Stimulated activated CD8-positive, alpha-beta memory T cell treated with anti-CD3 and anti-CD28 coated beads, Interleukin-2, amount 100 ng/mL, for 48 hours (primary cell): ENCODE measurements around the gene FBXW11.
A peak's percentile ranks its signal among the peaks of the same experiment; 100 is the strongest.

Source experiments
- DNase-seq, 2 donors: peaks; one replicate each; pipeline ENCODE4 v3.0.0-alpha.2; 2020; ENCODE audit warnings: low read depth in 2 of 2

FBXW11 gene

DNA sequence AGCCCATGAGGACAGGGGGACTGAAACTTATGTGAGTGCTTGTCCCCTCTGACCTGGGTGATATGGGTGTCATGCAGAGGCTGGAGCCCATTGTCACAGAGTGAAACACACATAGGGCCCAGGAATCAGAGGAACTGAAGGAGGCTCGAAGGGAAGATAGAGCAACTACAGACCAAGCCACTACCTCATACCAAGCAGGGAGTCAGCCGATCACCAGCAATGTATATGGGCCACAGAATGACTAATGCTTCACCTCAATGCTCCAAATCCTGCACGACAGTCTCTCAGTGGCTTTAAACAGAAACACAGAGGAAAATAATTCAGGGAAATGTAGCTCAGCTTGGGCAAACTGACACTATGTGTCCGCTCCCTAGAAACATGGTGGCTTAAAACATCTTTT lies 8.9 kb upstream of the FBXW11 start:
- no peak for DNase-seq

DNA sequence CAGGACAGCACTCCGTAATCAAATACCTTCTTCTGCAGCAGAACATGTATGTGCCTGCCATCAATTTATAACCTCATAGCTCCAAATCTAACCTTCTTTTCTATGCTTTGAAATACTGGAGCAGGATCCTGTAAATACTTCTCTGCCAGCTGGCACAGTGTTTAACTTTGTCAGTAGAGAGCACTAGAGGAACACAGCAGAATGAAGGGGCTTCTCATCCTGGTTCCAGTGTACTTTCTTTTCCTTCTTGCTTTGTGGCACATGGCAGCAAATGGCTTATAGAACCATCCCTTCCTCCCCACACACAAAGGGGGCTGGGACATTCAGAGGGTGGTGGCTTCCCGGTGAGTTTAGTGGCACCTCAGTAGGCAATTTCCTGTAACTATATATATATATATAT lies 3.8 kb upstream of the FBXW11 start:
- DNase-seq: no peak

DNA sequence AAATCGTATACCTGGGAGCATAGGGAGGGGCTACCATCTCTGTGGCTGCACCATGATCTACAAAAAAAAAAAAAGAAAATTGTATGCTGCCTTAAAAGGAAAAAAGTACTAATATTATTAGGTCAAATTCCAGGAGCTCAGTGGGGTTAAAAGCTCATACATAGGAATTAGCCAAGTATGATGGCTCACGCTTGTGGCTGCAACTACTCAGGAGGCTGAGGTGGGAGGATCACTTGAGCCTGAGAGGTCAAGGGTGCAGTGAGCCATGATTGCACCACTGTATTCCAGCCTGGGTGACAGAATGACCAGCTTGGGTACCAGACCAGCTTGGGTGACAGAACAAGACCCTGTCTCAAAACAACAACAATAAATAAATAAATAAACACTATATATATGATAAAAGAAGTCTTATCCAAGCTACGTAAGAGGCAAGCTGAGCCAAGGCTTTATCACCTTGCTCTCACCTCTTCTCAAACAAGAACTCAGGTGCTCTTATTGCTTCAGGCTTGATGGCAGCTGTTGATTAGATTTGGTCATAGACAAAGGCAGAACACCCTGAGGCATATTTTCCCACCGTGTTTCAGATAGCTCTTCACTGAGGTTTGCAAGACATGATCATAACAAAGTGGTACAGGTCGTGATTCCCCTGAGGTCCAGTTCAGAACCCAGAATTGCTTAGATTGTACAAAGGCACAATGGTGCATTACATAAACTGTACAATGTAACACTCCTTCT lies 3.3 kb upstream of the FBXW11 start:
- DNase-seq: no peak

DNA sequence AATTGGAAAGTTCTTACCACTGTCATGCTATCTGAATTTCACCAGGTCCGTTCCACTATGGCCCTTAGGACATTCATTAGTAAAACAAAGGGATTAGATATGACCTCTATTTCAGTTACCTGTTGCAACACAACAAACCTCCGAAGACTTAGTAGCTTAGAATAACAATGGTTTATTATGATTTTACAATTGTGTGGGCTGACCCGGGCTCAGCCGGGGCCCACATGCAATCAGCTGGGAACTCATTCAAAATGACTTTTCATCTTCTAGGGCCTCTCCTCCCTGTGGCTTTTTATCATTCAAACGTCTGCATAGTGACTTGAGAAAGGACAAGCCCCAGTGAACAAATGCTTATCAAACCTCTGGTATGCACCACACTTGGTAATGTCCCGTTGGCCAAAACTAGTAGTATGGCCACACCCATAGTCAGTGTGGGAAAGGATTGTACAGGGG lies 2.3 kb upstream of the FBXW11 start:
- DNase-seq: no peak

DNA sequence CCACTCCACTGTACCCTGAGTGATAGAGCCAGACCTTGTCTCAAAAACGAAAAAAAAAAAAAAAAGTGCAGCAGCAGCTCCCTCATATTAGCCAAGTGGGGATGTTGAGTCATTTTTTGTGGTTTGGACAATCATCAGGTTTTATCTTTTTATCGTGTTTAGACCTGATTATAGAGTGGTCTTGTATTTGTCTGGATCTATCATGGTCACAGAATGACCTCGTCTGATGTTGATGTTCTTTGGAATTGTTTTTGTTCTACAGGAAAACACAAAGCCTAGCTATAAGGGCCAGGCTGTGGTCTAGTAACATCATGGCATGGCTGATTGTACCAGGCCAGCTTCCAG lies 1.6 kb upstream of the FBXW11 start:
- DNase-seq: no peak

DNA sequence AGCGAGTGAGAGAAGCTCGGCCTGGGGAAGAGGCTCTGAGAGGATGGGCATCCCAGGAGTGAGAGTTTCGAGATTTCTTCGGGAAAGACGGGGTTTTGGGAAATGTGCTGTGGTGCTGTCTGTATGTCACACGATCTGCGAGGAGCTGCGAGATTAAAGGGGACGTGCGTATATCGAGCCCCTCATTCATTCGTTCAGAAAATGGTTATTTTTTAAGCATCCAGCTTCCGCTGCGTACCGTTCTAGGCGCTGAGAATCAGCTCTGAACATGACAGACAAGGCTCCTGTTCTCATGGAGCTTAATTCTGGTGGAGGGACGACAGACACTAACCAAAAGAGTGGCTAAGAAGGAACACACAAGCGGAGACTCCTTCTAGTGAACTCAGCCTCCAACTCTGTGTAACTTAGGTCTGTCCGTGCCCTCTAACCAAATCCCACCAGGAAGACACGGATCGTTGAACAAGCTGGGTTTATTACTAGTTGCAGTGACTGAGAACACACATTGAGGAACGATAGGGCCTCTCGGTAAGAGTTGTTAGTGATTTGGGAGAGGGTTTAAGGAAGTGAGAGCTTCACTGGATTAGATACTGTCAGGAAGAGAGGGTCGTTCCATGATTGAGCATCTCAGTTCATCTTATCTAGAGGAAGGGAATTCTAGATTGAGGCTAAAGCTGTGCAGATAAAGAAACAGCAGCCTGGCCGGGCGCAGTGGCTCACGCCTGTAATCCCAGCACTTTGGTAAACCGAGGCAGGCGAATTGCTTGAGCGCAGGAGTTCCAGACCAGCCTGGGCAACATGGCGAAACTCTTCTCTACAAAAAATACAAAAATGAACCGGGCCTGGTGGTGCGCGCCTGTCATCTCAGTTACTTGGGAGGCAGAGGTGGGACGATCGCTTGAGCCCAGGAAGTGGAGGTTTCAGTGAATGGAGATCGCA lies 1.0 kb upstream of the FBXW11 start:
- no peak for DNase-seq

DNA sequence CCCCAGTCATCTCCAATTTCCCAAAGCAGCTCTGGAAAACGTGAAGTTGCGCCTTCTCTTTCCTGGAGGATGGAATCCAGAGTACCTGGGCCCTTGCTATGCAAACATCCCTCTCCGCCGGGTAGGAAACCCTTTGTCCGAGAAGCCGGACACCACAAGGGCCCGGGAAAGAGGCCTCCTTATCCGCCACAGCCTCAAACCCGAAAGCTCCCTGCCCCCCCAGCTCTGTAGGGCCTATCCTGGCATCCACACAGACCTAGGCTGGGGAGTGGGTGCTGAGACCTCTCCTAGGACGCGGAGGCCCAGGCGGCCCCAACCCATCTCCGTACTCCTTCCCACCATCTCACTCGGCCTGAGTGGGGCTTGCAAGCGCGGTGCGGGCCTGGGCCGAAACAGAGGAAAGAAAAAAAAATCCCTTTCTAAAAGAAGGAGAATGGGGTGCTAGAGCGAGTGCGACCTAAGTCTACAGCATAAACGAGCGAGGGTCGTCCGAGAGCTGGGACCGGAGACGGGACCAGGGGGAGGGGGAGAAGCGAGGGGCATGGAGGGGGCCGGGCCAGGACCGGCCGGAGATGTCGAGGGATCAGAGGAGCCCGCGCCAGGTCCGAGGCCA lies 624 bp downstream of the FBXW11 start:
- peak; percentile 11 to 13 for DNase-seq

DNA sequence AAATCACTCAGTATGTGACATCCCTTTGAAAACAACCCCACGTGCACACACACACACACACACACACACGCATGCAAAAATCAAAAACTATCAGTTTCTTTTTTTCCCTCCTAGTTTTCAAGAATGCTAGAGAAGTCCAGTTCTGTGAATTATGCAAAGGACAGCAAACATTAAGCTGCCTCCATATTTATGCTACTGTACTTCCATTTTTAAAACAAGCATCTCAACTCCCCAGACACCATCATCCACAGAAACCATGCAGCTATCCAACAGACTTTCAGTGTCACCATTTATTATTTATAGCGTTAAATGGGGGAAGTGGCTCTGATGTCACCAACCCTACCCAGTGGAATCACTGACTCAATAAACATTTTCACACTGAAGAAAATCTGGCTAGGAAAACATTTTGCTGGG lies 1.6 kb downstream of the FBXW11 start:
- DNase-seq: no peak

DNA sequence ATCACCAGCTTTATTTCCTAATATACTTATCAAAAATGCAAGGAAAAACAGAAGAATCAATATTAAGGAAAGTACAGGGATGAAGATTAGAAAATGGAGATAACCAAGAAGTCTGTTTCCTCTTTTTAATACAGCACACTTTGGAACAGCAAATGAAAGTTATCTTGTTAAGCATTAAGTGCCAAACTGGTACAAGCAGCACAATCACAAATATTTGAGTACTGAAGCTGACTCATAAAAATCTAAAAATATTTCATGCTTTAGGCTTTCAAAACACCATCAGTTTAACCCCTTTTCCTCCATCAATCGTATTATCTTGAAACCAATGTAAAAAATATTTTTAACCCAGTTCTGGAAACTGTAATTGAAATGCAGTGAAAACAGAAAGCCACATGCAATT lies 2.7 kb downstream of the FBXW11 start:
- no peak for DNase-seq

DNA sequence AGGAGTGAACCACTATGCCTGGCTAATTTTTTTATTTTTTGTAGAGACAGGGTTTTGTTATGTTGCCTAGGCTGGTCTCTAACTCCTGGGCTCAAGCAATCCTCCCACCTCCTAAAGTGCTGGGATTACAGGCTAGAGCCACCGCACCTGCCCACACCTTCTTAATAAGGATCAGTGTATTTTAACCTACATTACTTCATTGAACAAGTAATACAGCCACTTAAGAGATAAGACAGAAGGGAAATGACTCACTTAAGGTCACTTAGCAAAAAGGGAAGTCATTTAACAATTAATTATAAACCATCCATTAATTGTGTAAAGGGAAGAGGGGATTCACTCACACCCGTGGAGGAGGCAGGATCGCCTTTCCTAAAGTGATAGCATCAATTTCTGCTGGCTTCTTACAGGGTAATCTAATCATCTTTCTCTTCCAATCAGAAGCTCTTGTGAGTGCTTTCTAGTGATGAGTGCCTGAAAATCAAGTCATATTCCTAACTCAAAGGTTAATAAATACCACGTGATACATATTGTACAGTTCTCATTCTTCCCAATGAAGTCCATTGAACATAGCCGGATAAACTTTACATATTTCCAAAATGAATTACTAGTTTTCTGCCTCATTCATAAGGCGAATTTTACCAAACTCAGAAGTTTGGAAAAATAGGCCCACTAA lies 3.5 kb downstream of the FBXW11 start:
- no peak for DNase-seq

DNA sequence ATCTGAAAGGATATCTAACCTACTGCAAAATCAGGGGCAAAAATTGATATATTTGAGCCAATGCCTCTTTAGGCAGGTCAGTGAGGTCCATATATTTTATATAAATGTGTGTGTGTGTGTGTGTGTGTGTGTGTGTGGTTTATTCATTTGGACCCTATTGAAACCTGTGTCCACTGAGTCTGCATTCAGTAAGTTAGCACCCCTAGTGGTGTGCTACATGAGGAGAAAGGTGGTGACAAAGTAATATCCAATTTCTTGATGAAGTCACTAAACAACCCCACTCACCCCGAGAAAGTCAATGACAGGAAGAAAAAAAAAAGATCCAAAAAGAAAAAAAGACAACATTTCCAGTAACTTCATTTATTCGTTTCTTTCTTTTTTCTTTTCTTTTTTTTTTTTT lies 4.1 kb downstream of the FBXW11 start:
- no peak for DNase-seq

DNA sequence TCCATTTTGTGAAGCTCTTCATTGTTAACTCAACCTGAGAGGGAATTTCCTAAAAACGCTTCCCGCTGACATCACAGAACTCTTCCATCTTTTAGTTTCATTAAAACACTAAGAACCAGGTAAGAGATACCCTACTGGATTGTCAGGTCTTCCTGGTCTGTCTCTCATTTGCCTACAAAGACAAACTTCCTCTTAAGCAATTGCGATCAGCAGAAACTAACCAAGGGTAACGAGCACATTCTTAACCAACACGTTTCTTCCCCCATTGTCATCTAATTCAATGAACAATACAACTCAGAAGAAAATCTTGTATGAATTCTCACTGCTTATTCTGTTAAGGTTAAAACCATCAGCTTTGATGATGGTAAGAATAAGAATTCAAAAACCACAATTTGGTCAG lies 6.6 kb downstream of the FBXW11 start:
- DNase-seq: no peak

DNA sequence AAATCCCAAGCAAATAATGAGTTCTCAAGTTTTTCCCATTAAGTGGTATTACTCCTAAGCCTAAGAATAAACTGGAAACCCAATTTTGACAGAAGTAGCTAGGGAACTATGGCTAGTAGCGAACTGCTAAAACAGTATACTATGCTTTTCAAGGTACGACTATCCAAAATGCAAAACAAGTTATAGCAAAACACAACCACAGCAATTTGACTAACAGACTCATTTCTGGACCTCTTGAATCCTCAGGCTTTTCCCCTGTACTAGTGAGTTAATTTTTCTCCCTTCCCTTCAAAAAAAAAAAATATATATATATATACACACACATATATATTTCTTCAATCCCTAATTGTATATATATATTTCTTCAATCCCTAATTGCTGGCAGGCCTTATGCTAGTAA lies 7.3 kb downstream of the FBXW11 start:
- no peak for DNase-seq

DNA sequence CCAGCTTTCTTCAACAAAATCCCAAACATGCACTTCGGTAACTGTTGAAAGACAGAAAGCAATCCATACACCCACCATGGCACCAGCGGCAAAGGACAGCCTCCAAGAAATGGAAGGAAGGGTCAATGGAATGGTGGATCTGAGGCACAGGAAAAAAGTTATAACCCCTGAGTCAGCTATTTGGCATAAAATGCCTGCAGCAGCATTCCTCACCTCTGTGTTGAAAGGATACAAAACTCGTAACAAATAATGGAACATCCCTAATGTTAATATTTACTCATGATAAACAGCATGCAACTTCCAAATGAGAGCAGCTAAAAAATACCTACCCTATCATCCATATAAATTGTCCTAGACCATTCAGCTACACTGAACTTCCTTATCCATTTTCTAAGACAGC lies 9.4 kb downstream of the FBXW11 start:
- no peak for DNase-seq

DNA sequence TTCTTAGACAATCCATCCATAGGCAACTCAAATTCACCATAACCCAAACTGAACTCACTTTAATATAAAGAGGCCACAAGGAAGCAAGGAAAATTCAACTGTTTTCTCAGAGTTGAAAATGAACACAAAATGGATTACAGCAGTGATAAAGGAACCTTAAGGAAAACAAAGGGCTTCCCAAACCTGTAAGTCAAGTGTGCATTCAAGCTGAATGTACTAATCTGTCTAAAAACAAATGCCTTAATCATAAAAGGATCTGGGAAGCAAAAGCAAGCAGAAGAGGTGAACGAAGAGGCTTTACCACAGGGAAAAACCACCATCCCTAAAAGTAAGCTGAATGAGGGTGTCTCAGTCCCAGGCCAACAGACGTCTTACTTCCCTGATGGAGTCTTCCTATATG lies 13.6 kb downstream of the FBXW11 start:
- DNase-seq: no peak

DNA sequence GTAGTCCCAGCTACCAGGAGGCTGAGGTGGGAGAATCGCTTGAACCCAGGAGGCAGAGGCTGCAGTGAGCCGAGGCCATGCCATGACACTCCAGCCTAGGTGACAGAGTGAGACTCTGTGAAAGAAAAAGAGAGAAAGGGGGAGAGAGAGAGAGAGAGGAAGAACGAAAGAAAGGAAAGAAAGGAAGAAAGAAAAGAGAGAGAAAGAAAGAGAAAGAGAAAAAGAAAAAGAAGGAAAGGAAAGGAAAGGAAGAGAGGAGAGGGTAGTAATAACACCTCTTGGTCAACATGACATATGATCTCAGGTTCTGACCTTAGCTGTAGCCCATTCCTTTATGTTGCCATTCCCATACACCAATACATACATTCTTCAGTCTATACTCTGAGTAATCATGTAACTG lies 14.1 kb downstream of the FBXW11 start:
- no peak for DNase-seq

DNA sequence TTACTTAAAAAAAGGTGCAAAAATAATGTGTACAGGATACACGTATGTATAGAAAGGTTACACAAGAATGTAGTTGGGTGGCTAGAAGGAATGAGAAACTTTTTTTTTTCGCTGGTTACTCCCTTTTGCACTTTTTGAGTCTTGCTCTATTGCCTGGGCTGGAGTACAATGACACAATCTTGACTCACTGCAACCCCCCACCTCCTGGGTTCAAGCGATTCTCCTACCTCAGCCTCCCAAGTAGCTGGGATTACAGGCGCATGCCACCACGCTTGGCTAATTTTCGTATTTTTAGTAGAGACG lies 15.8 kb downstream of the FBXW11 start:
- DNase-seq: no peak

DNA sequence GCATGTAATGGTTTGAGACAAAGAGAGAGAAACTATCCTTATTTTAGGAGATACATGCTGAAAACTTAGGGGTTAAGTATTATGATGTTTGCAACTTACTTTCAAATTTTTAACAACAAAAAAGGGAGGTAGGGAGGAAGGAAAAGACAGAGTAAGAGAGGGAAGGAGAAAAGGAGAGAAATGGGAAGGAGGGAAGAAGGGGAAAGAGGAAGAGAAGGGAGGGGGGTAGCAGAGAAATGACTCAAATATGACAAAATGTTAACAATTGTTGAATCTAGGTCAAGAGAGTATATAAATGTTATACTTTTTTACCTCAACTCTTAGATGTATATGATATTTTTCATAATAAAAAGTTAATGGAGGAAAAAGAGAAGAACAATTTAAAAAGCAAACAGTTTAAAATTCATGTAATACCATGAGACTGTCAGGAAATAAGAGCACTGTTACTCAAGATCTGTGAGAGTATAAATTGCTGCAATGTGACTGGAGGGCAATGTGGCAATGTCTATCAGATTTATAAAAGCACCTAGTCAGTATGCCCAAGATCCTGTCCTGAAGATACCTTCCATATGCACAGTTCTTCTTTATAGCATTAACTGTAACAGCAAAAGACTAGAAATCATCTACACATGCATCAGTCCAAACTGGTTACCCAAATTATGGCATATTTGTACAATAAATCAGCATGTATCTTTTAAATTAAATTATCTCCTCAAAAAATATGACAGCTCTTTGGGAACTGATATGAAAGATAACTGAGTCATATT lies 16.3 kb downstream of the FBXW11 start:
- no peak for DNase-seq

DNA sequence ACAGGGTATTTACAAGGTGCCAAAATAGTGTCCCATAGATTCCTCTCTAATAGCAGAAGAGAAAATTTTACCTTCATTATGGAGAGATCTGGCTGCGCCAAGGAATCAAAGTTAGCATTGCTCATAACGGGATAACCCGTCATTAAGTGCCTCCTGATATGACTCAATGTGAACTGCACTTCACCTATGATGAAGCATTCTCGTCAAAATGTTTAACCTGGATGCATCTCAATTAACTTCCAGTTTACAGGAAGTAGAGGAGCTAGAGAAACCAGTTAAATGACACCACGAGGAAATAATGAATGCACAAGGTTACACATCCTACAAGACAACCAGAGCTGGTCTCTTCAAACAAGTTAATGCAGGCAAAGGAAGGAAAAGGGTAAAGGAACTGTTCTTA lies 17.2 kb downstream of the FBXW11 start:
- no peak for DNase-seq

DNA sequence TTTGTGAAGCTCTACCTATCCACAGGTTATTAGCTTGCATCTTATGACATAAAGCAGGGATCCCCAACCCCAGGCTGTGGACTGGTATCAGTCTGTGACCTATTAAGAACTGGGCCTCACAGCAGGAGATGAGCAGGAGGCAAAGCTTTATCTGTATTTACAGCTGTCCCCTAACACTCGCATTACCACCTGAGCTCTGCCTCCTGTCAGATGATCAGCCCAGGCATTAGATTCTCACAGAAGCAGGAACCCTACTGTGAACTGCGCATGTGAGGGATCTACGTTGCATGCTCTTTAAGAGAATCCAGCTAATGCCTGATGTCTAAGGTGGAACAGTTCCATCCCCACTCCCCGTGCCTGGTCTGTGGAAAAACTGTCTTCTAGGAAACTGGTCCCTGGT lies 19.7 kb downstream of the FBXW11 start:
- no peak for DNase-seq

DNA sequence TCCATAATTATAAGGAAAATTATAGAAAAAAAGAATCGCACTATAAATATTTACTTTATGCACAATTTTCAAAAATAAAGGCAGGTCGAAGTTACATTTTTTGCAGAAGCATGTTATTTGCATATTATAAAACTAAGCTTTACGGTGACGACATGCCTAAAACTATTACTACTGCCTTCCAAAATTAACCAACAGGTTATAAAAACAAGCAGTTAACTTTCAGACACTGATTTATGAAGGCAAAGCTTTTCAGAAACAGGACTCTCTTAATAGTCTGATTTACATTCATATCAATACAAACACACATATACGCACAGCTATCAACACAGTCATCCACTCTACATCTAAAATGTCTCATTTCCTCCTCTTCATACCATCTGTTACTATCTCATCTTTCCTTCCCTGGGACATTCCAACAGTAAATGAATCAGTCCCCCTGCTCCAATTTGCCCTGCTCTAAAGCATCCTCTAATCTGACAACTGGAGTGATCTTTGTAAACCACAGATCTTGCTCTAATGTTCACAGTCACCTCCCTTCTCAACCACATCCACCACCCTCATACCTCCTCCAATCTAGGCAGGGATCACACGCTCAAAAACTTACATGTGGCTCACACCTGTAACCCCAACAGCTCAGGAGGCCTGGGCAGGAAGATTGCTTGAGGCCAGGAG lies 21.6 kb downstream of the FBXW11 start:
- no peak for DNase-seq
